K562 (cell line): ENCODE results near the gene CTDNEP1.

Experiments
- ATF1 ChIP-seq, 2 experiments: fragments of 450-650 bp in 1 of 2; IDR thresholded peaks; 2 replicates each; pipeline ENCODE4 v1.6.1; 2016; ENCODE audit warnings: missing compliant biosample characterization in 1 of 2, missing genetic modification characterization in 1 of 2
- MEF2A ChIP-seq: IDR thresholded peaks from 2 replicates; pipeline ENCODE4 v1.6.1; 2011; ENCODE audit warnings: low read depth, mild to moderate bottlenecking, low read length, moderate library complexity; ENCODE audit not compliant: control insufficient read depth
- NCOA1 ChIP-seq: fragments of 450-650 bp; IDR thresholded peaks from 2 replicates; pipeline ENCODE4 v1.6.1; 2016; ENCODE audit warnings: low read depth
- POLR2B ChIP-seq: fragments of 450-650 bp; IDR thresholded peaks from 2 replicates; pipeline ENCODE4 v1.6.1; 2018; ENCODE audit warnings: low read depth; ENCODE audit not compliant: partially characterized antibody
- SP1 ChIP-seq: sonication (generic); formaldehyde crosslinking; IDR thresholded peaks from 2 replicates; pipeline ENCODE4 v1.8.1; 2022; ENCODE audit warnings: mild to moderate bottlenecking, missing genetic modification reagents
- SREBF2 ChIP-seq: sonication (generic); formaldehyde crosslinking; IDR thresholded peaks from 2 replicates; pipeline ENCODE4 v1.4.0; 2020; ENCODE audit warnings: mild to moderate bottlenecking, missing genetic modification reagents
- ZZZ3 ChIP-seq: fragments of 450-650 bp; IDR thresholded peaks from 2 replicates; pipeline ENCODE4 v1.6.1; 2016; ENCODE audit warnings: antibody characterized with exemption, mild to moderate bottlenecking, moderate library complexity
- TF ChIP-seq, protein P1 (sequence below): fragments of 250-450 bp; sonication (Bioruptor Pico); IDR thresholded peaks from 2 replicates; pipeline ENCODE4 v1.5.1; 2021; ENCODE audit warnings: mild to moderate bottlenecking
- TF ChIP-seq, protein P2 (sequence below), 2 experiments: fragments of 450-650 bp in 1 of 2; sonication (generic) in 1 of 2; formaldehyde crosslinking in 1 of 2; IDR thresholded peaks; 2 replicates each; pipeline versions ENCODE4 v1.7.1 to v1.9.0; 2016 to 2022; ENCODE audit warnings: inconsistent platforms in 1 of 2, mild to moderate bottlenecking in 1 of 2, missing genetic modification reagents in 1 of 2
- TF ChIP-seq, protein P3 (sequence below): fragments of 450-650 bp; IDR thresholded peaks from 2 replicates; pipeline ENCODE4 v1.6.1; 2016; ENCODE audit warnings: mild to moderate bottlenecking, moderate library complexity

DNA sequence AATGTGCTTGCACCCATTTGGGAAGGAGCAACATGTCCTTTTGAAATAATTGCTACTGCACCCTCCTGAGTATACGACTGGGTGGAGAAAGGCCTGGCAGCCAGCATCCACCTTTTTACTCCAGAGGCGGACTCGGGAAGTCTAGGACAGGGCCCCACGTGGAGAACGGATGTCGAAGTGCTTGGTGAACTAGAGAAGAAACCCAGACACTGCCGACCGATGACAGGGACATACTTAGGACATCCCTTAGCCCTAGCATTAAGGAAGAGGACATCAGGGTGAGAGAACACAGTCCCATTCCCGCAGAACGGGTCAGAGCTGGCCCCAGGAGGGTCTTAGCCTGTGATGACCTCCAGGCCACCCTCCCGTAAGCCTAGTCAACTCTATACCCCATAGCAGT lies 39.2 kb upstream of the CTDNEP1 start:
- TF ChIP-seq, protein P1, sequence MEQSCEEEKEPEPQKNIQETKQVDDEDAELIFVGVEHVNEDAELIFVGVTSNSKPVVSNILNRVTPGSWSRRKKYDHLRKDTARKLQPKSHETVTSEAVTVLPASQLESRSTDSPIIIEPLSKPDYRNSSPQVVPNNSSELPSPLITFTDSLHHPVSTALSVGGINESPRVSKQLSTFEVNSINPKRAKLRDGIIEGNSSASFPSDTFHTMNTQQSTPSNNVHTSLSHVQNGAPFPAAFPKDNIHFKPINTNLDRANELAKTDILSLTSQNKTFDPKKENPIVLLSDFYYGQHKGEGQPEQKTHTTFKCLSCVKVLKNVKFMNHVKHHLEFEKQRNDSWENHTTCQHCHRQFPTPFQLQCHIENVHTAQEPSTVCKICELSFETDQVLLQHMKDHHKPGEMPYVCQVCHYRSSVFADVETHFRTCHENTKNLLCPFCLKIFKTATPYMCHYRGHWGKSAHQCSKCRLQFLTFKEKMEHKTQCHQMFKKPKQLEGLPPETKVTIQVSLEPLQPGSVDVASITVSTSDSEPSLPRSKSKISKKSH (CRISPR knock-in tag), result no peak
- TF ChIP-seq SREBF2 (no peak), POLR2B (no peak), SP1 (CRISPR knock-in tag) (no peak), ATF1 (CRISPR knock-in tag; IDR thresholded peaks at IDR 0.05) (no peak), ATF1 (tag; IDR thresholded peaks at IDR 0.05) (no peak), NCOA1 (no peak), MEF2A (no peak), ZZZ3 (no peak)
- TF ChIP-seq, protein P2, sequence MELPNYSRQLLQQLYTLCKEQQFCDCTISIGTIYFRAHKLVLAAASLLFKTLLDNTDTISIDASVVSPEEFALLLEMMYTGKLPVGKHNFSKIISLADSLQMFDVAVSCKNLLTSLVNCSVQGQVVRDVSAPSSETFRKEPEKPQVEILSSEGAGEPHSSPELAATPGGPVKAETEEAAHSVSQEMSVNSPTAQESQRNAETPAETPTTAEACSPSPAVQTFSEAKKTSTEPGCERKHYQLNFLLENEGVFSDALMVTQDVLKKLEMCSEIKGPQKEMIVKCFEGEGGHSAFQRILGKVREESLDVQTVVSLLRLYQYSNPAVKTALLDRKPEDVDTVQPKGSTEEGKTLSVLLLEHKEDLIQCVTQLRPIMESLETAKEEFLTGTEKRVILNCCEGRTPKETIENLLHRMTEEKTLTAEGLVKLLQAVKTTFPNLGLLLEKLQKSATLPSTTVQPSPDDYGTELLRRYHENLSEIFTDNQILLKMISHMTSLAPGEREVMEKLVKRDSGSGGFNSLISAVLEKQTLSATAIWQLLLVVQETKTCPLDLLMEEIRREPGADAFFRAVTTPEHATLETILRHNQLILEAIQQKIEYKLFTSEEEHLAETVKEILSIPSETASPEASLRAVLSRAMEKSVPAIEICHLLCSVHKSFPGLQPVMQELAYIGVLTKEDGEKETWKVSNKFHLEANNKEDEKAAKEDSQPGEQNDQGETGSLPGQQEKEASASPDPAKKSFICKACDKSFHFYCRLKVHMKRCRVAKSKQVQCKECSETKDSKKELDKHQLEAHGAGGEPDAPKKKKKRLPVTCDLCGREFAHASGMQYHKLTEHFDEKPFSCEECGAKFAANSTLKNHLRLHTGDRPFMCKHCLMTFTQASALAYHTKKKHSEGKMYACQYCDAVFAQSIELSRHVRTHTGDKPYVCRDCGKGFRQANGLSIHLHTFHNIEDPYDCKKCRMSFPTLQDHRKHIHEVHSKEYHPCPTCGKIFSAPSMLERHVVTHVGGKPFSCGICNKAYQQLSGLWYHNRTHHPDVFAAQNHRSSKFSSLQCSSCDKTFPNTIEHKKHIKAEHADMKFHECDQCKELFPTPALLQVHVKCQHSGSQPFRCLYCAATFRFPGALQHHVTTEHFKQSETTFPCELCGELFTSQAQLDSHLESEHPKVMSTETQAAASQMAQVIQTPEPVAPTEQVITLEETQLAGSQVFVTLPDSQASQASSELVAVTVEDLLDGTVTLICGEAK (IDR thresholded peaks at IDR 0.05), result no peak
- TF ChIP-seq, protein P2 (CRISPR knock-in tag; IDR thresholded peaks at IDR 0.05), result no peak
- TF ChIP-seq, protein P3, sequence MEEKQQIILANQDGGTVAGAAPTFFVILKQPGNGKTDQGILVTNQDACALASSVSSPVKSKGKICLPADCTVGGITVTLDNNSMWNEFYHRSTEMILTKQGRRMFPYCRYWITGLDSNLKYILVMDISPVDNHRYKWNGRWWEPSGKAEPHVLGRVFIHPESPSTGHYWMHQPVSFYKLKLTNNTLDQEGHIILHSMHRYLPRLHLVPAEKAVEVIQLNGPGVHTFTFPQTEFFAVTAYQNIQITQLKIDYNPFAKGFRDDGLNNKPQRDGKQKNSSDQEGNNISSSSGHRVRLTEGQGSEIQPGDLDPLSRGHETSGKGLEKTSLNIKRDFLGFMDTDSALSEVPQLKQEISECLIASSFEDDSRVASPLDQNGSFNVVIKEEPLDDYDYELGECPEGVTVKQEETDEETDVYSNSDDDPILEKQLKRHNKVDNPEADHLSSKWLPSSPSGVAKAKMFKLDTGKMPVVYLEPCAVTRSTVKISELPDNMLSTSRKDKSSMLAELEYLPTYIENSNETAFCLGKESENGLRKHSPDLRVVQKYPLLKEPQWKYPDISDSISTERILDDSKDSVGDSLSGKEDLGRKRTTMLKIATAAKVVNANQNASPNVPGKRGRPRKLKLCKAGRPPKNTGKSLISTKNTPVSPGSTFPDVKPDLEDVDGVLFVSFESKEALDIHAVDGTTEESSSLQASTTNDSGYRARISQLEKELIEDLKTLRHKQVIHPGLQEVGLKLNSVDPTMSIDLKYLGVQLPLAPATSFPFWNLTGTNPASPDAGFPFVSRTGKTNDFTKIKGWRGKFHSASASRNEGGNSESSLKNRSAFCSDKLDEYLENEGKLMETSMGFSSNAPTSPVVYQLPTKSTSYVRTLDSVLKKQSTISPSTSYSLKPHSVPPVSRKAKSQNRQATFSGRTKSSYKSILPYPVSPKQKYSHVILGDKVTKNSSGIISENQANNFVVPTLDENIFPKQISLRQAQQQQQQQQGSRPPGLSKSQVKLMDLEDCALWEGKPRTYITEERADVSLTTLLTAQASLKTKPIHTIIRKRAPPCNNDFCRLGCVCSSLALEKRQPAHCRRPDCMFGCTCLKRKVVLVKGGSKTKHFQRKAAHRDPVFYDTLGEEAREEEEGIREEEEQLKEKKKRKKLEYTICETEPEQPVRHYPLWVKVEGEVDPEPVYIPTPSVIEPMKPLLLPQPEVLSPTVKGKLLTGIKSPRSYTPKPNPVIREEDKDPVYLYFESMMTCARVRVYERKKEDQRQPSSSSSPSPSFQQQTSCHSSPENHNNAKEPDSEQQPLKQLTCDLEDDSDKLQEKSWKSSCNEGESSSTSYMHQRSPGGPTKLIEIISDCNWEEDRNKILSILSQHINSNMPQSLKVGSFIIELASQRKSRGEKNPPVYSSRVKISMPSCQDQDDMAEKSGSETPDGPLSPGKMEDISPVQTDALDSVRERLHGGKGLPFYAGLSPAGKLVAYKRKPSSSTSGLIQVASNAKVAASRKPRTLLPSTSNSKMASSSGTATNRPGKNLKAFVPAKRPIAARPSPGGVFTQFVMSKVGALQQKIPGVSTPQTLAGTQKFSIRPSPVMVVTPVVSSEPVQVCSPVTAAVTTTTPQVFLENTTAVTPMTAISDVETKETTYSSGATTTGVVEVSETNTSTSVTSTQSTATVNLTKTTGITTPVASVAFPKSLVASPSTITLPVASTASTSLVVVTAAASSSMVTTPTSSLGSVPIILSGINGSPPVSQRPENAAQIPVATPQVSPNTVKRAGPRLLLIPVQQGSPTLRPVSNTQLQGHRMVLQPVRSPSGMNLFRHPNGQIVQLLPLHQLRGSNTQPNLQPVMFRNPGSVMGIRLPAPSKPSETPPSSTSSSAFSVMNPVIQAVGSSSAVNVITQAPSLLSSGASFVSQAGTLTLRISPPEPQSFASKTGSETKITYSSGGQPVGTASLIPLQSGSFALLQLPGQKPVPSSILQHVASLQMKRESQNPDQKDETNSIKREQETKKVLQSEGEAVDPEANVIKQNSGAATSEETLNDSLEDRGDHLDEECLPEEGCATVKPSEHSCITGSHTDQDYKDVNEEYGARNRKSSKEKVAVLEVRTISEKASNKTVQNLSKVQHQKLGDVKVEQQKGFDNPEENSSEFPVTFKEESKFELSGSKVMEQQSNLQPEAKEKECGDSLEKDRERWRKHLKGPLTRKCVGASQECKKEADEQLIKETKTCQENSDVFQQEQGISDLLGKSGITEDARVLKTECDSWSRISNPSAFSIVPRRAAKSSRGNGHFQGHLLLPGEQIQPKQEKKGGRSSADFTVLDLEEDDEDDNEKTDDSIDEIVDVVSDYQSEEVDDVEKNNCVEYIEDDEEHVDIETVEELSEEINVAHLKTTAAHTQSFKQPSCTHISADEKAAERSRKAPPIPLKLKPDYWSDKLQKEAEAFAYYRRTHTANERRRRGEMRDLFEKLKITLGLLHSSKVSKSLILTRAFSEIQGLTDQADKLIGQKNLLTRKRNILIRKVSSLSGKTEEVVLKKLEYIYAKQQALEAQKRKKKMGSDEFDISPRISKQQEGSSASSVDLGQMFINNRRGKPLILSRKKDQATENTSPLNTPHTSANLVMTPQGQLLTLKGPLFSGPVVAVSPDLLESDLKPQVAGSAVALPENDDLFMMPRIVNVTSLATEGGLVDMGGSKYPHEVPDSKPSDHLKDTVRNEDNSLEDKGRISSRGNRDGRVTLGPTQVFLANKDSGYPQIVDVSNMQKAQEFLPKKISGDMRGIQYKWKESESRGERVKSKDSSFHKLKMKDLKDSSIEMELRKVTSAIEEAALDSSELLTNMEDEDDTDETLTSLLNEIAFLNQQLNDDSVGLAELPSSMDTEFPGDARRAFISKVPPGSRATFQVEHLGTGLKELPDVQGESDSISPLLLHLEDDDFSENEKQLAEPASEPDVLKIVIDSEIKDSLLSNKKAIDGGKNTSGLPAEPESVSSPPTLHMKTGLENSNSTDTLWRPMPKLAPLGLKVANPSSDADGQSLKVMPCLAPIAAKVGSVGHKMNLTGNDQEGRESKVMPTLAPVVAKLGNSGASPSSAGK, result no peak
